Keratinocyte (primary cell): ENCODE results near the gene ATXN7.

ENCODE experiments used
- CTCF ChIP-seq, 3 experiments: IDR thresholded peaks in 1 of 3; conservative IDR thresholded peaks in 1 of 3; optimal IDR thresholded peaks in 1 of 3; 2 replicates in 2 of 3; 3 replicates in 1 of 3; pipeline versions ENCODE3 to v1.5.1; 2011; ENCODE audit warnings: low read length in 3 of 3, mild to moderate bottlenecking in 3 of 3, moderate library complexity in 2 of 3, control low read depth in 1 of 3, inconsistent platforms in 1 of 3; ENCODE audit not compliant: insufficient read depth in 2 of 3; ENCODE audit errors: extremely low read depth in 1 of 3
- EZH2 ChIP-seq: IDR thresholded peaks from one replicate; pipeline ENCODE4 v1.6.1; 2012; ENCODE audit warnings: inconsistent platforms, mild to moderate bottlenecking, low read length, moderate library complexity

- TF ChIP-seq CTCF (optimal IDR thresholded peaks at IDR 0.05 in 1 of 3, IDR thresholded peaks at IDR 0.05 in 1 of 3, conservative IDR thresholded peaks at IDR 0.05 in 1 of 3; ENCODE audit: extremely low read depth in 1 of 3, insufficient read depth in 2 of 3, low read length in 3 of 3) (no peak), EZH2 (no peak)
Measured at GRCh38 chr3:63947594-63947993, 83.9 kb downstream of the ATXN7 start.
